K562 (cell line): ENCODE data around the gene AGBL1. TPM values are rescaled to one million over a fixed set of nuclear protein-coding genes. Genes with fewer than 3 reads are reported as not detected.

Experiments
- ATAC-seq: fragments of 200-7000 bp; cut with Tn5 transposase; 3 replicates; pipeline ENCODE4 v1.9.1; 2020; ENCODE audit warnings: moderate library complexity
- BruUV-seq: library from RNA; stranded (reverse); fragments of 400-500 nt; replicated peaks from 2 replicates; lab custom pipeline; 2021; lab: Mats Ljungman, UMichigan
- CTCF ChIA-PET: fragments of 300-600 bp; formaldehyde crosslinking; extraction: SDS; loops from one replicate; lab custom pipeline; 2021; ENCODE audit warnings: low intra/inter-chr PET ratio; lab: Yijun Ruan, JAX
- POLR2A ChIA-PET: fragments of 300-600, 350-650 bp; sonication (Branson Sonifier 250); formaldehyde crosslinking; extraction: SDS; loops from one replicate; lab custom pipeline; 2021; ENCODE audit warnings: antibody characterized with exemption, inconsistent platforms; lab: Yijun Ruan, JAX
- DNase-seq, 4 experiments: peaks; one replicate each; pipeline versions ENCODE4 v3.0.0 to v3.0.0-alpha.2; 2011 to 2018; ENCODE audit warnings: low spot score in 3 of 4, mixed read lengths in 3 of 4; ENCODE audit errors: extremely low read depth in 1 of 4
- FAIRE-seq: peaks from 2 replicates; lab custom pipeline; 2011; peaks lifted over from hg19 to GRCh38; lab: Jason Lieb, UNC
- H2AFZ ChIP-seq: 2 replicates; pipeline ENCODE4 v1.6.0; 2011; ENCODE audit warnings: low read depth, low read length, control low read depth, inconsistent platforms
- H3K27ac ChIP-seq: fragments of 200-600 bp; 3 replicates; pipeline ENCODE4 v1.8.0; 2011; ENCODE audit warnings: low read depth, mild to moderate bottlenecking, control low read depth, inconsistent platforms, low read length, moderate library complexity, mixed read lengths; ENCODE audit errors: extremely low read depth
- H3K27me3 ChIP-seq, 2 experiments: fragments of 300-600 bp in 1 of 2; 2 replicates in 1 of 2; 3 replicates in 1 of 2; pipeline versions ENCODE4 v1.6.0 to v1.8.0; 2011; ENCODE audit warnings: inconsistent platforms in 2 of 2, low read length in 2 of 2, mild to moderate bottlenecking in 1 of 2, mixed read lengths in 1 of 2, moderate library complexity in 1 of 2; ENCODE audit not compliant: control insufficient read depth in 2 of 2, insufficient read depth in 2 of 2
- H3K36me3 ChIP-seq: fragments of 300-600 bp; 3 replicates; pipeline ENCODE4 v1.8.0; 2011; ENCODE audit warnings: mild to moderate bottlenecking, low read length, inconsistent platforms; ENCODE audit not compliant: control insufficient read depth, insufficient read depth
- H3K4me1 ChIP-seq, 2 experiments: fragments of 200-600 bp in 1 of 2; replicated peaks in 1 of 2; 2 replicates in 1 of 2; 3 replicates in 1 of 2; pipeline versions ENCODE4 v1.5.1 to v1.8.0; 2011; ENCODE audit warnings: inconsistent platforms in 2 of 2, low read length in 2 of 2, mild to moderate bottlenecking in 1 of 2, mixed read lengths in 1 of 2, moderate library complexity in 1 of 2; ENCODE audit not compliant: control insufficient read depth in 2 of 2, insufficient read depth in 2 of 2
- H3K4me2 ChIP-seq: 2 replicates; pipeline ENCODE4 v1.6.1; 2011; ENCODE audit warnings: low read length, control low read depth, inconsistent platforms, mixed read lengths; ENCODE audit not compliant: insufficient read depth
- H3K4me3 ChIP-seq: fragments of 200-600 bp; sonication (generic), shearing (Covaris generic); 2 replicates; pipeline ENCODE4 v1.5.1; 2016; ENCODE audit warnings: control low read depth, inconsistent platforms
- H3K79me2 ChIP-seq: fragments of 200-600 bp; 3 replicates; pipeline ENCODE4 v1.8.0; 2011; ENCODE audit warnings: low read length, inconsistent platforms; ENCODE audit not compliant: control insufficient read depth, insufficient read depth
- H3K9ac ChIP-seq, 2 experiments: 2 replicates each; pipeline versions ENCODE4 v1.6.0 to v1.6.1; 2011; ENCODE audit warnings: low read depth in 2 of 2, low read length in 2 of 2, control low read depth in 1 of 2, inconsistent platforms in 1 of 2, mild to moderate bottlenecking in 1 of 2, mixed read lengths in 1 of 2; ENCODE audit not compliant: insufficient read depth in 1 of 2
- H3K9me1 ChIP-seq: one replicate; pipeline ENCODE4 v1.6.0; 2011; ENCODE audit warnings: inconsistent platforms, mild to moderate bottlenecking, low read length, moderate library complexity; ENCODE audit not compliant: control insufficient read depth, insufficient read depth
- H3K9me3 ChIP-seq: replicated peaks from 2 replicates; pipeline ENCODE4 v1.5.1; 2011; ENCODE audit warnings: low read depth, low read length, inconsistent platforms; ENCODE audit not compliant: control insufficient read depth, insufficient read depth
- H4K20me1 ChIP-seq: replicated peaks from 2 replicates; pipeline ENCODE4 v1.6.1; 2011; ENCODE audit warnings: low read length, inconsistent platforms, mixed read lengths; ENCODE audit not compliant: control insufficient read depth, insufficient read depth
- CAMTA2 ChIP-seq: fragments of 250-450 bp; sonication (Bioruptor Pico); conservative IDR thresholded peaks from 2 replicates; pipeline ENCODE4 v1.5.1; 2022
- ELF1 ChIP-seq: fragments of 200-800 bp; sonication (Bioruptor generic); IDR thresholded peaks from 2 replicates; pipeline ENCODE4 v1.6.1; 2016; ENCODE audit warnings: missing genetic modification characterization, missing compliant biosample characterization
- GABPB2 ChIP-seq: fragments of 250-450 bp; sonication (Bioruptor Pico); conservative IDR thresholded peaks from 2 replicates; pipeline ENCODE4 v1.5.1; 2021; ENCODE audit warnings: mild to moderate bottlenecking
- KDM1A ChIP-seq, 2 experiments: fragments of 450-650 bp; IDR thresholded peaks; 2 replicates each; pipeline ENCODE4 v1.6.1; 2016; ENCODE audit warnings: mild to moderate bottlenecking in 2 of 2
- LCOR ChIP-seq: sonication (generic); formaldehyde crosslinking; IDR thresholded peaks from 2 replicates; pipeline ENCODE4 v1.8.0; 2022; ENCODE audit warnings: mild to moderate bottlenecking, missing genetic modification reagents
- POLR2AphosphoS5 ChIP-seq: IDR thresholded peaks from 2 replicates; pipeline ENCODE4 v1.6.1; 2011; ENCODE audit warnings: mild to moderate bottlenecking, low read depth, low read length, moderate library complexity; ENCODE audit not compliant: control insufficient read depth, insufficient read depth
- TFAM ChIP-seq: fragments of 250-450 bp; sonication (Bioruptor Pico); conservative IDR thresholded peaks from 2 replicates; pipeline ENCODE4 v1.5.0; 2021; ENCODE audit warnings: mild to moderate bottlenecking, moderate library complexity
- ZNF23 ChIP-seq: fragments of 250-450 bp; sonication (Bioruptor Pico); IDR thresholded peaks from 2 replicates; pipeline ENCODE4 v1.4.0; 2020; ENCODE audit warnings: mild to moderate bottlenecking
- ZNF263 ChIP-seq: sonication (generic); formaldehyde crosslinking; IDR thresholded peaks from 2 replicates; pipeline ENCODE4 v1.8.0; 2022; ENCODE audit warnings: mild to moderate bottlenecking, missing genetic modification reagents, borderline replicate concordance
- WGBS: fragments of 100-300 bp; shearing (Covaris generic); methylation state at CpG from one replicate; pipeline ENCODE4 v1.1.6; 2016; ENCODE audit warnings: low coverage, mixed read lengths; ENCODE audit not compliant: insufficient coverage; ENCODE audit errors: missing lambda C conversion rate; 5-methylcytosine and 5-hydroxymethylcytosine counted together
- in situ Hi-C: fragments of 300-500 bp; cut with MboI; formaldehyde crosslinking; loops from 4 replicates; pipeline ENCODE4 v1.15.0; 2018; ENCODE audit warnings: inconsistent platforms, mixed read lengths
- intact Hi-C: fragments of 100-400 bp; cut with micrococcal nuclease; formaldehyde crosslinking; loops from 2 replicates; pipeline ENCODE4 v1.14.2; 2022
- polyA plus RNA-seq, 8 experiments: library from polyadenylated mRNA; depleted of rRNA in 4 of 8; stranded (reverse) in 5 of 8; unstranded in 3 of 8; fragments of >200 nt; fragmentation: Nextera tagmentation in 2 of 8; fragmentation: Illumina TruSeq in 1 of 8; extraction: Ambion mirVana in 2 of 8; extraction: Trizol in 1 of 8; gene quantifications; 2 replicates each; pipeline versions ENCODE4 v1.2.1 to v1.2.3, GENCODE V29; 2011 to 2014; ENCODE audit warnings: inconsistent platforms in 1 of 8, missing spikeins in 1 of 8
- total RNA-seq, 7 experiments: library from RNA; depleted of rRNA in 6 of 7; stranded (reverse); fragments of >200 nt in 6 of 7; fragmentation: Illumina TruSeq in 2 of 7; extraction: Trizol in 2 of 7; gene quantifications; 2 replicates each; pipeline versions ENCODE4 v1.2.1 to v1.2.3, GENCODE V29; 2011 to 2021; ENCODE audit warnings: low replicate concordance in 1 of 7
- TF ChIP-seq, protein P1 (sequence below): fragments of 450-650 bp; IDR thresholded peaks from 2 replicates; pipeline ENCODE4 v1.6.1; 2016; ENCODE audit warnings: low read depth

Gene AGBL1
- total and polyA plus RNA-seq, 9 of the 15 experiments (the other 6 are each of a cell fraction or from before 2014, with no cell fraction given), result not detected

GRCh38 chr15:86392296-86392695 is 312.6 kb downstream of the AGBL1 start:
- in situ Hi-C loops (no loop called here), intact Hi-C loops (no loop called here)
- FAIRE-seq (no peak), DNase-seq (no peak), ATAC-seq (no peak)
- Histone ChIP-seq H3K9me3 (0 out of 2 replicates have a peak, but pooled peaks cover 2% of the 10 kb centered on the region), H3K4me2 (no peak overlapping the region), H3K79me2 (no peaks in the 10 kb centered on the region), H3K36me3 (no peaks in the 10 kb centered on the region), H3K9me1 (no peaks in the 10 kb centered on the region), H2AFZ (no peak overlapping the region), H3K27me3 (no peaks in the 10 kb centered on the region), H3K27ac (no peak overlapping the region), H3K4me3 (no peak overlapping the region), H3K4me1 (no peaks in the 10 kb centered on the region), H3K9ac (no peak overlapping the region), H4K20me1 (no peaks in the 10 kb centered on the region)
- TF ChIP-seq GABPB2 (CRISPR knock-in tag) (no peak), CAMTA2 (CRISPR knock-in tag) (no peak)
- ChIA-PET POLR2A (no interaction called here), CTCF (no interaction called here)
- no TSS peak for BruUV-seq
- WGBS, result 0% methylated on average over 1 of the region's 1 CpG

GRCh38 chr15:86392874-86393273 is 313.2 kb downstream of the AGBL1 start:
- DNase-seq (no peak), FAIRE-seq (no peak), ATAC-seq (no peak)
- whole genome bisulfite sequencing, result 0% methylated on average over 2 of the region's 2 CpGs
- no peaks in the 10 kb centered on the region for H3K4me1 ChIP-seq
- H3K9me3 ChIP-seq, result 0 out of 2 replicates have a peak, but pooled peaks cover 2% of the 10 kb centered on the region
- H3K4me2 ChIP-seq, result no peak overlapping the region
- no peak overlapping the region for H2AFZ ChIP-seq
- no peaks in the 10 kb centered on the region for H3K27me3 ChIP-seq
- H3K27ac ChIP-seq, result no peak overlapping the region
- no peak overlapping the region for H3K4me3 ChIP-seq
- ChIA-PET POLR2A (no interaction called here), CTCF (no interaction called here)
- no TSS peak for BruUV-seq
- intact Hi-C loops, result no loop called here
- H3K79me2 ChIP-seq, result no peaks in the 10 kb centered on the region
- in situ Hi-C loops, result no loop called here
- H3K9me1 ChIP-seq, result no peaks in the 10 kb centered on the region
- H3K36me3 ChIP-seq, result no peaks in the 10 kb centered on the region
- H4K20me1 ChIP-seq, result no peaks in the 10 kb centered on the region
- H3K9ac ChIP-seq, result no peak overlapping the region
- TF ChIP-seq ELF1 (tag), result no peak
- TF ChIP-seq KDM1A (IDR thresholded peaks at IDR 0.05), result no peak
- TF ChIP-seq ZNF263 (CRISPR knock-in tag), result no peak
- no peak for TF ChIP-seq POLR2AphosphoS5
- no peak for TF ChIP-seq LCOR (CRISPR knock-in tag)
- no peak for TF ChIP-seq TFAM
- TF ChIP-seq, protein P1, sequence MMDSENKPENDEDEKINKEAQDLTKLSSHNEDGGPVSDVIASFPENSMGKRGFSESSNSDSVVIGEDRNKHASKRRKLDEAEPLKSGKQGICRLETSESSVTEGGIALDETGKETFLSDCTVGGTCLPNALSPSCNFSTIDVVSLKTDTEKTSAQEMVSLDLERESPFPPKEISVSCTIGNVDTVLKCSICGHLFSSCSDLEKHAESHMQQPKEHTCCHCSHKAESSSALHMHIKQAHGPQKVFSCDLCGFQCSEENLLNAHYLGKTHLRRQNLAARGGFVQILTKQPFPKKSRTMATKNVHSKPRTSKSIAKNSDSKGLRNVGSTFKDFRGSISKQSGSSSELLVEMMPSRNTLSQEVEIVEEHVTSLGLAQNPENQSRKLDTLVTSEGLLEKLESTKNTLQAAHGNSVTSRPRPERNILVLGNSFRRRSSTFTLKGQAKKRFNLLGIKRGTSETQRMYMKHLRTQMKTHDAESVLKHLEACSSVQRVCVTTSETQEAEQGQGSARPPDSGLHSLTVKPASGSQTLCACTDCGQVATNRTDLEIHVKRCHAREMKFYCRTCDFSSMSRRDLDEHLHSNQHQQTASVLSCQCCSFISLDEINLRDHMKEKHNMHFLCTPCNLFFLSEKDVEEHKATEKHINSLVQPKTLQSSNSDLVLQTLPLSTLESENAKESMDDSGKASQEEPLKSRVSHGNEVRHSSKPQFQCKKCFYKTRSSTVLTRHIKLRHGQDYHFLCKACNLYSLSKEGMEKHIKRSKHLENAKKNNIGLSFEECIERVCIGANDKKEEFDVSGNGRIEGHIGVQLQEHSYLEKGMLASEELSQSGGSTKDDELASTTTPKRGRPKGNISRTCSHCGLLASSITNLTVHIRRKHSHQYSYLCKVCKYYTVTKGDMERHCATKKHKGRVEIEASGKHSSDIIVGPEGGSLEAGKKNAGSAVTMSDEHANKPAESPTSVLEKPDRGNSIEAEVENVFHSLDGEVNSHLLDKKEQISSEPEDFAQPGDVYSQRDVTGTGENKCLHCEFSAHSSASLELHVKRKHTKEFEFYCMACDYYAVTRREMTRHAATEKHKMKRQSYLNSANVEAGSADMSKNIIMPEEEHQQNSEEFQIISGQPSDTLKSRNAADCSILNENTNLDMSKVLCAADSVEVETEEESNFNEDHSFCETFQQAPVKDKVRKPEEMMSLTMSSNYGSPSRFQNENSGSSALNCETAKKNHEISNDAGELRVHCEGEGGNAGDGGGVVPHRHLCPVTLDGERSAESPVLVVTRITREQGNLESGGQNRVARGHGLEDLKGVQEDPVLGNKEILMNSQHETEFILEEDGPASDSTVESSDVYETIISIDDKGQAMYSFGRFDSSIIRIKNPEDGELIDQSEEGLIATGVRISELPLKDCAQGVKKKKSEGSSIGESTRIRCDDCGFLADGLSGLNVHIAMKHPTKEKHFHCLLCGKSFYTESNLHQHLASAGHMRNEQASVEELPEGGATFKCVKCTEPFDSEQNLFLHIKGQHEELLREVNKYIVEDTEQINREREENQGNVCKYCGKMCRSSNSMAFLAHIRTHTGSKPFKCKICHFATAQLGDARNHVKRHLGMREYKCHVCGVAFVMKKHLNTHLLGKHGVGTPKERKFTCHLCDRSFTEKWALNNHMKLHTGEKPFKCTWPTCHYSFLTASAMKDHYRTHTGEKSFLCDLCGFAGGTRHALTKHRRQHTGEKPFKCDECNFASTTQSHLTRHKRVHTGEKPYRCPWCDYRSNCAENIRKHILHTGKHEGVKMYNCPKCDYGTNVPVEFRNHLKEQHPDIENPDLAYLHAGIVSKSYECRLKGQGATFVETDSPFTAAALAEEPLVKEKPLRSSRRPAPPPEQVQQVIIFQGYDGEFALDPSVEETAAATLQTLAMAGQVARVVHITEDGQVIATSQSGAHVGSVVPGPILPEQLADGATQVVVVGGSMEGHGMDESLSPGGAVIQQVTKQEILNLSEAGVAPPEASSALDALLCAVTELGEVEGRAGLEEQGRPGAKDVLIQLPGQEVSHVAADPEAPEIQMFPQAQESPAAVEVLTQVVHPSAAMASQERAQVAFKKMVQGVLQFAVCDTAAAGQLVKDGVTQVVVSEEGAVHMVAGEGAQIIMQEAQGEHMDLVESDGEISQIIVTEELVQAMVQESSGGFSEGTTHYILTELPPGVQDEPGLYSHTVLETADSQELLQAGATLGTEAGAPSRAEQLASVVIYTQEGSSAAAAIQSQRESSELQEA, result no peak
- no peak for TF ChIP-seq ZNF23 (CRISPR knock-in tag)
